Testis (tissue), 3 donors: ENCODE data around the gene SMC1B. TPM values are rescaled to one million over a fixed set of nuclear protein-coding genes. Genes with fewer than 3 reads are reported as not detected.

Source experiments
- DNase-seq: peaks from one replicate; pipeline ENCODE4 v3.0.0-alpha.2; 2019
- H3K27ac ChIP-seq, 2 donors: fragments of 200-600 bp; sonication (generic); one replicate each; pipeline ENCODE4 v1.5.1; 2019
- H3K27me3 ChIP-seq: fragments of 200-600 bp; sonication (generic); one replicate; pipeline ENCODE4 v1.5.1; 2019
- H3K36me3 ChIP-seq: fragments of 200-600 bp; sonication (generic); one replicate; pipeline ENCODE4 v1.5.1; 2017; ENCODE audit warnings: low read depth; ENCODE audit errors: missing control alignments
- H3K4me1 ChIP-seq: fragments of 200-600 bp; sonication (generic); one replicate; pipeline ENCODE4 v1.5.1; 2019
- H3K4me3 ChIP-seq, 2 donors: fragments of 200-600 bp; sonication (generic); one replicate each; pipeline ENCODE4 v1.5.1; 2017 to 2019
- H3K9me3 ChIP-seq: fragments of 200-600 bp; sonication (generic); one replicate; pipeline ENCODE4 v1.5.1; 2017
- CTCF ChIP-seq, 3 experiments: fragments of 450-650 bp in 2 of 3; fragments of 200-600 bp in 1 of 3; sonication (generic) in 1 of 3; IDR thresholded peaks; one replicate each; pipeline ENCODE4 v1.5.1; 2016 to 2019; ENCODE audit warnings: antibody characterized with exemption in 3 of 3, mild to moderate bottlenecking in 2 of 3, moderate library complexity in 1 of 3
- POLR2A ChIP-seq: fragments of 450-650 bp; IDR thresholded peaks from one replicate; pipeline ENCODE4 v1.6.1; 2017; ENCODE audit warnings: antibody characterized with exemption, mild to moderate bottlenecking, moderate library complexity
- WGBS, 2 donors: methylation state at CpG; one replicate each; pipeline ENCODE4 v1.1.5; 2018; 5-methylcytosine and 5-hydroxymethylcytosine counted together
- intact Hi-C: fragments of 100-400 bp; cut with DNase I; formaldehyde crosslinking; loops from one replicate; pipeline ENCODE4 v1.15.1; 2023; ENCODE audit warnings: low total_unique reads
- polyA plus RNA-seq: library from polyadenylated mRNA; stranded (reverse); fragments of 350-450 nt; fragmentation: Illumina TruSeq; extraction: RNeasy Lipid Tissue Mini Kit (QIAGEN cat#74804); gene quantifications from one replicate; pipeline ENCODE4 v1.2.3, GENCODE V29; 2014; ENCODE audit warnings: low read depth, low replicate concordance; ENCODE audit not compliant: insufficient read depth
- total RNA-seq, 2 donors: library from RNA; depleted of rRNA; stranded (reverse); fragments of >200 nt; gene quantifications; one replicate each; pipeline ENCODE4 v1.2.3, GENCODE V29; 2016

Gene SMC1B
- total and polyA plus RNA-seq, 3 donors from 2014 or later = 10.1 to 46.8 (median 24.7) TPM

DNA sequence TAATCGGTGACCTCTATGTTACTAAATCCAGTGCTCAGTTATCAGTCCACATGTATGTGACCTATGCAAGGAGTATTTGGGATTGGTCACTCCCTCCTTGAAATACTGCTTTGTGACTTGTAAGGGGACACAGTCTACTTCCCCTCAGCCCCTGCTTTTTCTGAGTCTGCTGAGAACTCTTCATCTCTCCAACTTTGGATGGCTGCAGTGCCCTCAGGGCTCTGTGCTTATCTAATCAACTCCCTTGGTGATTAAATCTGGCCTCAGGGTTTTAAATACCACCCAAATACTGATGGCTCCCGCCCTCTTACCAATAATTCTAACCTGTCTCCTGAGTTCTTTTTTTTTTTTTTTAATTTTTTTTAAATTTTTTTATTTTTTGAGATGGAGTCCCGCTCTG, 63.5 kb downstream of the SMC1B start:
- intact Hi-C loops = no loop called here
- TF ChIP-seq CTCF (IDR thresholded peaks at IDR 0.05) (no peak), POLR2A (no peak)
- H3K27ac ChIP-seq = no peak overlapping the region
- DNase-seq = no peak
- 82 to 89% methylated on average over 3 of the region's 3 CpGs for WGBS, 2 donors
- H3K36me3 ChIP-seq = no peaks in the 10 kb centered on the region
- no peak overlapping the region for H3K4me3 ChIP-seq
- H3K4me1 ChIP-seq = no peaks in the 10 kb centered on the region
- H3K9me3 ChIP-seq = no peaks in the 10 kb centered on the region
- no peaks in the 10 kb centered on the region for H3K27me3 ChIP-seq

DNA sequence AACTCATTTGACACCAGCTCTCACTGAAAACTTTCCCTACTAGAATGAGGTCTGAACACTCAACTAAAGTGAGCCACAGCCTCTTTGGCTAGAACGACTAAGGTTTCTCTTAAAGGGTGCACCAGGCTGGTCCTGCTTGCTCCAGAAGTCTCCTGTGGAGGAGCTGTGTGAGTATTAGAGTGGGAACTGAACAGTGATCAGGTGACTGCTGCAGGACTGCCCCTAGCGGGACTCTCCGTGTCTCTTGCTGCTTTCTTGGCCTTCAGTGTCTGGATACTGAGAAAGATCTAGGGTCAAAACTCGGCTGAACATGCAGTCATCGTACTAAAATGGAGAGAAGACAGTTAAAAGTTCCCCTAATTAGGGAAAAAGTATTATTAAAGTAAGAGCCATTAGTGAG, 69.1 kb downstream of the SMC1B start:
- intact Hi-C loops = no loop called here
- H3K4me3 ChIP-seq = no peak overlapping the region
- H3K27ac ChIP-seq = no peak overlapping the region
- H3K36me3 ChIP-seq = no peaks in the 10 kb centered on the region
- no peak for TF ChIP-seq CTCF (IDR thresholded peaks at IDR 0.05)
- no peak for TF ChIP-seq POLR2A
- H3K9me3 ChIP-seq = no peaks in the 10 kb centered on the region
- no peaks in the 10 kb centered on the region for H3K4me1 ChIP-seq
- no peaks in the 10 kb centered on the region for H3K27me3 ChIP-seq
- peak; percentile 30 for DNase-seq
- 53 to 62% methylated on average over 5 of the region's 5 CpGs for WGBS, 2 donors

DNA sequence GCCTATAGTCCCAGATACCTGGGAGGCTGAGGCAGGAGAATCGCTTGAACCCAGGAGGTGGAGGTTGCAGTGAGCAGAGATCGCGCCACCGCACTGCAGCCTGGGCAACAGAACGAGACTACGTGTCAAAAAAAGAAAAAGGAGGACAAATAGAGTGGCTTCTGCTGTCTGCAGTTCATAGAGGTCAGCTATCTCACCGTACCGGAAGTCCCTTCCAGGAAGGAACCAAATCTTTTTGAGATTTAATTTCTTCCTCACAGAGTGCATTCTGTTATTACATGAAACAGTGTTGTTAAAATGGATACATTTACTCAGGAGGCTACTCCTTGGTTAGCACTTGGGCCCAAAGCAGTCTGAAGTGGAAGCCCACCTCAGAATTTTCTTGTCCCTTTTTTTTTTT, 70.3 kb downstream of the SMC1B start:
- no peaks in the 10 kb centered on the region for H3K27me3 ChIP-seq
- intact Hi-C loops = no loop called here
- no peak overlapping the region for H3K27ac ChIP-seq
- H3K4me1 ChIP-seq = no peaks in the 10 kb centered on the region
- no peaks in the 10 kb centered on the region for H3K36me3 ChIP-seq
- WGBS, 2 donors = 79 to 85% methylated on average over 8 of the region's 8 CpGs
- DNase-seq = no peak
- no peak overlapping the region for H3K4me3 ChIP-seq
- H3K9me3 ChIP-seq = no peaks in the 10 kb centered on the region
- TF ChIP-seq POLR2A = no peak
- TF ChIP-seq CTCF (IDR thresholded peaks at IDR 0.05) = no peak

GRCh38 chr22:45341498-45341897, 71.9 kb downstream of the SMC1B start:
- Histone ChIP-seq H3K4me1 (peaks cover 4% of the 10 kb centered on the region), H3K27me3 (no peaks in the 10 kb centered on the region), H3K9me3 (no peaks in the 10 kb centered on the region), H3K36me3 (no peaks in the 10 kb centered on the region), H3K4me3 (no peak overlapping the region), H3K27ac (no peak overlapping the region)
- peak; percentile 18 for DNase-seq
- TF ChIP-seq POLR2A (no peak), CTCF (IDR thresholded peaks at IDR 0.05) (no peak)
- intact Hi-C loops = no loop called here
- 57 to 69% methylated on average over 6 of the region's 6 CpGs for WGBS, 2 donors

DNA sequence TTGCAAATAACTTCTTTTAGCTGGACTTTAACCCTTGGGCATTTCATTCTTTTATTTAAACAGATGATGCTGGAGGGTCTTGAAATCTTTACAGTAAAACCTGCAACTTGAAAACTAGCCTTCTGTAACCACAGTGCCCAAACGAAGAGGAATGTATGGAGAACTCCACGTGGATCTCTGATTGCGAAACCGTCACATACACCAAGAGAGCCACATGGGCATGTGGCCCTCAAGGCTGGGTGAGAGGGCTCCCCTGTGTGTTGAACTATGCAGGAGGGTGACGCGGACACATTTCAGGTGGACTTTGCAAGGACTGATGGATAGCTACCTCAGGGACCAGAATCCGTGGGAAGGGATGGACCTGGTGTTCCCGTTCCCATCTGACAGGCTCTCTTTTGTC, 73.1 kb downstream of the SMC1B start:
- no peaks in the 10 kb centered on the region for H3K9me3 ChIP-seq
- peaks cover 7% of the 10 kb centered on the region for H3K4me1 ChIP-seq
- H3K27me3 ChIP-seq = no peaks in the 10 kb centered on the region
- H3K4me3 ChIP-seq = no peak overlapping the region
- H3K27ac ChIP-seq = no peak overlapping the region
- no peak for DNase-seq
- H3K36me3 ChIP-seq = no peaks in the 10 kb centered on the region
- intact Hi-C loops = no loop called here
- WGBS, 2 donors = 86 to 90% methylated on average over 8 of the region's 8 CpGs
- TF ChIP-seq CTCF (IDR thresholded peaks at IDR 0.05) (no peak), POLR2A (no peak)
